HG02623 (cell line): ENCODE results near the gene LNP1.
"Not testable (repeated sequence)": the region's sequence is repeated elsewhere in the genome, so short reads cannot be mapped to it uniquely, and the experiment has no call there.

Experiments
- ATAC-seq: cut with Tn5 transposase; IDR thresholded peaks from one replicate; pipeline ENCODE4 v1.9.1; 2021; ENCODE audit warnings: moderate library complexity; ENCODE audit not compliant: unreplicated experiment

LNP1 gene

GRCh38 chr3:100471444-100471843 lies 70.1 kb downstream of the LNP1 start:
- no peak for ATAC-seq

GRCh38 chr3:100477851-100478360 lies 76.6 kb downstream of the LNP1 start:
- not testable (repeated sequence) for ATAC-seq

- ATAC-seq: not testable (repeated sequence)
These were observed 77.2 kb downstream of the LNP1 start for GRCh38 chr3:100478521-100478920.

- ATAC-seq: no peak
These were observed 78.7 kb downstream of the LNP1 start for GRCh38 chr3:100480081-100480480.

- ATAC-seq: no peak
These were observed 80.8 kb downstream of the LNP1 start for GRCh38 chr3:100482176-100482575.

GRCh38 chr3:100483529-100483928 lies 82.2 kb downstream of the LNP1 start:
- no peak for ATAC-seq

- no peak for ATAC-seq
These were observed 85.5 kb downstream of the LNP1 start for GRCh38 chr3:100486808-100487207.

- ATAC-seq: no peak
These were observed 87.8 kb downstream of the LNP1 start for GRCh38 chr3:100489118-100489517.

- peak; percentile 99 for ATAC-seq
These were observed 91.0 kb downstream of the LNP1 start, which contains the start of gene TMEM45A for GRCh38 chr3:100492059-100493006. TMEM45A (plus strand) TSS chr3:100492619; CDS start chr3:100555212, 62,593 bp downstream.

- ATAC-seq: no peak
These were observed 95.4 kb downstream of the LNP1 start for GRCh38 chr3:100496711-100497261.

GRCh38 chr3:100499651-100500050 lies 98.3 kb downstream of the LNP1 start:
- no peak for ATAC-seq

GRCh38 chr3:100500320-100500880 lies 99.1 kb downstream of the LNP1 start:
- no peak for ATAC-seq

- no peak for ATAC-seq
These were observed 102.1 kb downstream of the LNP1 start for GRCh38 chr3:100503448-100503847.
